HTR-8/SVneo (cell line): ENCODE measurements around the gene DNAJB9.

ENCODE experiments used
- DNase-seq: peaks from one replicate; pipeline ENCODE4 v3.0.0; 2011; ENCODE audit warnings: low spot score, mixed read lengths; ENCODE audit not compliant: insufficient read length
- FAIRE-seq: peaks from 2 replicates; lab custom pipeline; 2011; peaks lifted over from hg19 to GRCh38; lab: Jason Lieb, UNC

Gene DNAJB9

GRCh38 chr7:108565987-108566386, 3.7 kb upstream of the DNAJB9 start:
- FAIRE-seq (no peak), DNase-seq (no peak)

DNA sequence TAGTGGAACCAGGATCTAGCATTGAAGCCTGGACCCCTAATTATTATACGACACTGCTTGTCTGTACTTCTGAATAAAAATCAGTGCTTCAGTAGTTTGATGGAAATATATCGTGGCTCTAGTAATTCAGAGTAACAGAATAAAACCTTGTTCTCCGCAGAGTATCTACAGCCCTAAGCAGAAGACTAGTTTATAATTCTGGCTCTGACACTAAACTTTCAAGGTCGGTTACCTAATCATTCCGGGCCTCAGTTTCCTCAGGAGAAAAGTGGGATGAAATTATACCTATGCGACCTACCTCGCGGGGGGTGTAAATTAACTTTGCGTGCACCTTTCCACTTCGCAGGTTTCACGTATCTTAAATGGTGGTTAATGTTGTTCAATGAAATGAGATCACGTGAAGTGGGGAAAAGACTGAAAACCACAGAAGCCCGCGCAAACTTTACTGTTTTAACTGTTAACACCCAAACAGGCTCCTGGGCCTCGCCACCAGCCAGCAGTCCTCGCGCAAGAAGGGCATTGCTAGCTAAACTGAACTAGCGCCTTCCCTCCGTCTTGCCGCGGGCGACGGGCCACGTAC, 783 bp upstream of the DNAJB9 start:
- DNase-seq = no peak
- no peak for FAIRE-seq

GRCh38 chr7:108570146-108570755, 577 bp downstream of the DNAJB9 start:
- FAIRE-seq (no peak), DNase-seq (no peak)

DNA sequence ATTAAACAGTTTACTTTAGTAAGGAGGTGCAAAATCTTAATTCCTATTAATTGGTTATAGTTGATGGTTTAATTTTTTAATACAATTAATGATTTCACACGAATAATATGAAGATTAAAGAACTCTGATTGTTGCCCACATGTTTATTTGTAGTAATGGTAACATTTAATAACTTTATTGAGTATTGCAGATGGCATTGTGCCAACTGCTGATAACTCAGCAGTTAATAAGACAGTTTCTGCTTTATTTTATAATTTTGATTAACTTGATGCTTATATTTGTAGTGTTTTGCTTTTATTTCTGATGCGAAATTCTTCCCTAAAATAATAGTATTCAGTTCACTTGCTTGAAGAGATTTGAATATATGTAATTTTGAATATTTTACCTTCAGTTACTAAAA, 2.8 kb downstream of the DNAJB9 start:
- no peak for FAIRE-seq
- no peak for DNase-seq

DNA sequence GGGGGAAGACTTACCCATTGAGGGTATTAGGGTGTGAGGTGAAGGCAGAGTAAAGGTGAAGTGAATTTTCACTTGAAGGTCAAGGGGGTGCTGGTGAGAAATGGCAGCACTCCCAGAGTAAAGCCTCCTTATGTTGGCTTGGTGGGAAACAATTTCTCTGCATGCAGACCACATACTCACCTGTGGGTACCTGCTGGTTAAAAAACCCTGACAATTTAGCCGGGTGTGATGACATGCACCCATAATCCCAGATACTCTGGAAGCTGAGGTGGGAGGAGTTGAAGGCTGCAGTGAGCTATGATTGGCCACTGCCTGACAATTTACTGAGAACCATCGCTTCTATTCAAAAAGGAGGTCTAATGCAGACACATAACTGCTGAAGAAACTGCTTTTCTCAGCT, 5.5 kb downstream of the DNAJB9 start:
- DNase-seq = no peak
- FAIRE-seq = no peak

DNA sequence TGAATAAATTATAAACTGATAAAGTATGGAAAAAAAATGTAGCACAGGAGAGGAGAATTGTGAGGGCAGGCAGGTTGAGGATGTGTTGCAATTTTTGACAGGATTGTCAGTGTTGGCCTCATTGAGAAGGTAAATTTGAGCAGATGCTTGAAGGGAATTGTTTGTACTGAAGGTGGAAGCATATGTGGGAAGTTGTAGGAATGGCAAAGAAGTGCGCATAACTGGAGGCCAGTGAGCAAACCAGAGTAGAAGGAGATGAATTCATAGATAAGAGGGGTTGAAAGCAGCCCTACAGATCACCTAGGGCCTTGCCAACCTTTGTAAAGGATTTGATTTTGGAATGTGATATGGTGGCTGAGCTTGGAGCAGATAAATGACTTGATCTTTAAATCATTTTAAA, 6.4 kb downstream of the DNAJB9 start:
- no peak for FAIRE-seq
- DNase-seq = no peak

DNA sequence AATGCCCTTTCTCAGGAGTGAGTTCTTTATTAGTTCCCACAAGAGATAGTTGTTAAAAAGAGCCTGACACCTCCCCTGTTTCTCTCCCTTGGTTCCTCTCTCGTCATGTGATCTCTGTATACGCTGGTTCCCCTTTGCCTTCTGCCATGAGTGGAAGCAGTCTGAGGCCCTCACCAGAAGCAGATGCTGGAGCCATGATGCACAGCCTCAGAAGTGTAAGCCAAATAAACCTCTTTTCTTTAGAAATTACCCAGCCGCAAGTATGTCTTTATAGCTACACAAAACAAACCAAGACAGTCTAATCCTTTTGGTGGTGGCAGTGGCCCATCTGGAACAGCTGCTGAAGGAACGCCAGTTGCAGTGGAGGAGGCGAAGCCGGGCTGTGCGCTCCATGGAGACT, 9.3 kb downstream of the DNAJB9 start:
- FAIRE-seq = no peak
- DNase-seq = no peak

GRCh38 chr7:108580298-108580697, 10.6 kb downstream of the DNAJB9 start:
- FAIRE-seq = no peak
- no peak for DNase-seq

DNA sequence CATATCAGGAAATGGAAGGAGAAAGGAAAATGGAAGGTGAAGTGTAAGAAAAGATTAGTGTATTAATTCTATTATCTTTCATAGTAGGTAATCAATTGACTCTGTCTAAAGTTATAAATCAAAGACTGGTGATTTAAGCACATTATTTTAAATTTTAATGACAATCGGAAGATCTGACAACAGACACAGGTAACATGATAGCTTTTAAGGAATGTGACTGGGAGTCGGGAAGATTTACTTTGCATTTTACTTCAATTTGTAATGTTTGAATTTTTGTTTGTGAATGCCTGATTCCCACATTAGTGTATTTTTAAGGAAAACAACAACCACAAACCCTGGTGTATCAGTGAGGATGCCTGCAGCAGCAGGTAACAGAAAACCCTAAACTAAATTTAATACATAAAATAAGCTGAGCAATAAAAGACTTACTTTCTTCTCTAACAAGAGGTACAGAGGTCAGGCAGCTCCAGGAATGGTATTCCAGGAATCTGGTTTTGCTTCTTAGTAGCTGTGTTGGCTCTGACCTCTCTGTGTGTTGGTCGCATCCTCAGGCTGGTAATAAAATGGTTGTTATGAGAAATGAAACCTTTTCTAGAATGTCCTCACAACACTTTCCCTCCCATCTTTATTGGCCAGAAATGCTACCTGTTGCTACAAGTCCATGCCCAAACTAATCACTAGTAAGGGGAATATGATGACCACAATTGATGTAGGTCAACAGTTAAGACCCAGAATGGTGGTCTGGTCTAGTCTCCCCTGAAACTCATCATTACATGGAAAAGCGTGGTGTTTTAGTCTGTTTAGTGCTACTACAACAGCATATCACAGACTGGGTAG, 12.2 kb downstream of the DNAJB9 start:
- FAIRE-seq (no peak), DNase-seq (peak; percentile 25)

GRCh38 chr7:108584211-108584610, 14.5 kb downstream of the DNAJB9 start:
- FAIRE-seq (no peak), DNase-seq (no peak)

GRCh38 chr7:108585843-108586242, 16.2 kb downstream of the DNAJB9 start:
- FAIRE-seq (no peak), DNase-seq (no peak)

- no peak for FAIRE-seq
- DNase-seq = no peak
Observed at GRCh38 chr7:108586274-108586710, 16.6 kb downstream of the DNAJB9 start.

- FAIRE-seq (no peak), DNase-seq (no peak)
Observed at GRCh38 chr7:108589199-108589598, 19.5 kb downstream of the DNAJB9 start.

DNA sequence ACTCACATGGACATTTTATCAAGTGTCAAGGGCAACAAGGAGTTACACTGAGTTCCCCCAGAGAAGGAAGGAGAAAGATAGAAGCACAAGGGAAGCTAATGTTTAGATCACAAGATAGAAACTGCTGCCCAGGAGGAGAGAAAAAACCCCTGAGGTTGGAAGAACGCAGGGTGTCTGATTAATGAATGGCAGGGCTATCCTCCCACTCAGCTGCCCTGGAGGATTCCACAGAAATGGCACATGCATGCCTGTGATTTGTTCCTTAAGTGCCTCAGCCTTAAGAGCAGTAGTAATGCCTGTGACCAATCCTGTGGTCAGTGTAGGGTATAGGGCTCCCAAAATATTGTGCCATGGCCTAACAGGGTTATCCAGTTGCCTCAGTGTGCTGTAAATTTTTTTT, 20.2 kb downstream of the DNAJB9 start:
- FAIRE-seq (no peak), DNase-seq (no peak)

DNA sequence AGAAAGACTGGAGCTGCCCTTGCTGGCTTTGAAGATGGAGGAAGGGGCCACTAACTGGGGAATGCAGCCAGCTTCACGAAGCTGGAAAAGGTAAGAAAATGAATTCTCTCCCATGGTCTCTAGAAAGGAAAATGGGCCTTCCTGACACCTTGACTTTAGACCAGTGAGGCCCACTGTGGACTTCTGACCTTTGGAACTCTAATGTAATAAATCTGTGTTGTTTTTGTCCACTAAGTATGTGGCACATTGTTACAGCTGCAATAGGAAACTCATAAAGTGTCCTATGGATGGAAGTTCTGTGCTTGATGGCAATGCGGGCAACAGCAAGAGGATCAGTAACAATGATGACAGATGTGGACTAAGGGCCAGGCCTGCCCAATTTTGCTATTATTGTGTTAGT, 20.9 kb downstream of the DNAJB9 start:
- DNase-seq = no peak

GRCh38 chr7:108592646-108593201, 23.1 kb downstream of the DNAJB9 start:
- DNase-seq (no peak), FAIRE-seq (no peak)

More for the DNA sequence above, 20.9 kb downstream of the DNAJB9 start:
- FAIRE-seq = no peak

DNA sequence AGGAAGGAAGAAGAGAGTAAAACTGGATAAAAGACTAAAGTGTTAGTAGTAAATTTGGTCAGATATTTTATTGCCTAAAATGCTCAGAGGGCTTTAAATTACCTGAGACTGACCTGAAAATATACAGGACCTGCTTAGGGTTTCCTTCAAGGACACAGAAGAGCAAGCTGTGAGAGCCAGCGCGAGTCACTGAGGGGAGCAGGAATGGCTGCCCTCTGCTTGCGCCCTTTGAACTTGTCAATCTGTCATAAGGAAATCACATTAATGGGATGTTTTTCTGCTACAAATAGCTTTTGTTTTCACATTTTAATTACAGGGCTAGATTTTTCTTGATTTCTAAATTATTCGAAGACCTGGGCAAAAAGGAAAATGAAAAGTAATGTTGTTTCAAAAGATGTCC, 26.9 kb downstream of the DNAJB9 start:
- FAIRE-seq (no peak), DNase-seq (no peak)

- DNase-seq (no peak), FAIRE-seq (no peak)
Observed at GRCh38 chr7:108598153-108598552, 28.5 kb downstream of the DNAJB9 start.

DNA sequence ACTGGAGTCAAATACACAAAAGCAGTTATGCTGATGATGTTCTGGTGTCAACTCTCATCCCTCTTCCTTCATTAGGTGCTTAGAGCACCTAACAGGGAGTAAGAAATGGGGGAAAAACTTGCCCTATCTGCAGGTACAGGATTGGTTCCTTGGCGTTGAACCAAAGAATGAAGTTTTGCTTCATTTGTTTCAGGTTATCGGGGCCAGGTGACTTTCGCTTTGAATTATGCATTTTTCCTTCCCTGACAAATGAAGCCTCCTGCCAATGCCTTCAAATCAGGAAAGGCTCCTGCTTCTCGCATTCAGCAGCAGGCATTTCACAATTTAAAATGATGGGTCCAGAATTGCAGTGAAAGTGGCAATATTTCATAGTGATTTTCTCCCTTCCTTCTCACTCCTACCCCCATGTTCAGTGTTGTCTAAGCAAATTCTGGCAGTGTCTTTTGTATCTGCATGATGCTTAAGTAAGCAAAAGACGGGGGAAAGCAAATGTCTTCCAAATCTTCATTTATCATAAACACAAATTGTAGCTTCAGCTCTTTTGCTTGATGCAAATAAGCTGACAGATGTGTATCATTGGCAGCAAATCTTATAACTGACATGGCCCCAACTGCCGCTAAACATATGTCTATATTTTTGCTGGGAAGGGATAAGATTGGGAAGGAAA, 29.4 kb downstream of the DNAJB9 start:
- FAIRE-seq = no peak
- no peak for DNase-seq

DNA sequence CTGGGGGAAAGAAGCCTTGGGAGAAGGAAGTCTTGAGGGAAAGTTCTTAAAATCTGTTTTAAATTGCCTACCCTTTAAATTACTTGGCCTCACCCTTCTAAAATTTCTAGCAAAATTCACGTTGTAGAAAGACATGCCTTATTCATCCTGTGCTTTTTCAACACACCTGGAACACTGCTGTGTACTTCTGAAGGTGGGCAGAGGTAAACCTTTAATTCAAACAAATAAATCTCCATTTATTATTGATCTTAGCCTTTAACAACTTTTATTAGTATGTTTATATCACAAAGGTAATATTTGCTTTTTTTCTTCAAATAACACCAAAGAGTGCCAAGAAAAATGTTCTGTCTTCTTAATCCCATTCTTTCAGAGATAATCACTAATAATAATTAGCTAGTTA, 30.7 kb downstream of the DNAJB9 start:
- FAIRE-seq = no peak
- no peak for DNase-seq
